Bronchial epithelial cell (primary cell): ENCODE measurements around the gene RNGTT. TPM values are rescaled to one million over a fixed set of nuclear protein-coding genes. Genes with fewer than 3 reads are reported as not detected.

Experiments used
- DNase-seq: peaks from one replicate; pipeline ENCODE4 v3.0.0-alpha.2; 2010; ENCODE audit warnings: low read depth
- FAIRE-seq: peaks from 2 replicates; lab custom pipeline; 2011; peaks lifted over from hg19 to GRCh38; lab: Jason Lieb, UNC
- H3K27me3 ChIP-seq: 2 replicates; pipeline ENCODE4 v1.5.1; 2011; ENCODE audit warnings: low read length; ENCODE audit not compliant: control insufficient read depth, insufficient read depth
- H3K36me3 ChIP-seq: 2 replicates; pipeline ENCODE4 v1.5.1; 2011; ENCODE audit warnings: low read length; ENCODE audit not compliant: control insufficient read depth, insufficient read depth
- H3K4me3 ChIP-seq: 2 replicates; pipeline ENCODE4 v1.5.1; 2011; ENCODE audit warnings: mild to moderate bottlenecking, low read depth, low read length, control low read depth
- total RNA-seq: library from RNA; depleted of rRNA; stranded (reverse); fragments of >200 nt; gene quantifications from 2 replicates; pipeline ENCODE4 v1.2.1, GENCODE V29; 2014
- TF ChIP-seq, protein P1 (sequence below): IDR thresholded peaks from 2 replicates; pipeline ENCODE4 v1.5.1; 2011; ENCODE audit warnings: mild to moderate bottlenecking, moderate library complexity, low read length, control low read depth, inconsistent platforms; ENCODE audit not compliant: insufficient read depth, severe bottlenecking

The RNGTT gene
- total RNA-seq, 1 donor from 2014 or later, result 20.8 TPM

DNA sequence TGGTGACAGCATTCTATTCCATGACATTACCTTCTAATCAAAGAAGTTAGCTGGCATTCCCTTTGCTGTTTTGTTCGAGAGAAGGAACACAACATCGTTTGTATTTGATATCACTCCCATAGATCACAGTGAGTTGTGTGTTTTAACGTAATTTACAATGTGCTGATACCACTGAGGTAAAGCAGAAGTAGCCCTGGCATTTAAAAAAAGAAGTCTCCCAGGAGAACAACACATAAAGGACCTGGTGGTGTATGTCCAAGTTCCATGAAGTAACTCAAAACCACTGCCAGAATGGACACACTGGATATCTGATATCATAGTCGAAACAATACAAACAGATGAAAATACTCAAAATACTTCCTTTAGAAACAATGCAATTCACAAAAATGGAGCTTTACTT is 351.7 kb downstream of the RNGTT start:
- H3K27me3 ChIP-seq, result no peaks in the 10 kb centered on the region
- TF ChIP-seq, protein P1, sequence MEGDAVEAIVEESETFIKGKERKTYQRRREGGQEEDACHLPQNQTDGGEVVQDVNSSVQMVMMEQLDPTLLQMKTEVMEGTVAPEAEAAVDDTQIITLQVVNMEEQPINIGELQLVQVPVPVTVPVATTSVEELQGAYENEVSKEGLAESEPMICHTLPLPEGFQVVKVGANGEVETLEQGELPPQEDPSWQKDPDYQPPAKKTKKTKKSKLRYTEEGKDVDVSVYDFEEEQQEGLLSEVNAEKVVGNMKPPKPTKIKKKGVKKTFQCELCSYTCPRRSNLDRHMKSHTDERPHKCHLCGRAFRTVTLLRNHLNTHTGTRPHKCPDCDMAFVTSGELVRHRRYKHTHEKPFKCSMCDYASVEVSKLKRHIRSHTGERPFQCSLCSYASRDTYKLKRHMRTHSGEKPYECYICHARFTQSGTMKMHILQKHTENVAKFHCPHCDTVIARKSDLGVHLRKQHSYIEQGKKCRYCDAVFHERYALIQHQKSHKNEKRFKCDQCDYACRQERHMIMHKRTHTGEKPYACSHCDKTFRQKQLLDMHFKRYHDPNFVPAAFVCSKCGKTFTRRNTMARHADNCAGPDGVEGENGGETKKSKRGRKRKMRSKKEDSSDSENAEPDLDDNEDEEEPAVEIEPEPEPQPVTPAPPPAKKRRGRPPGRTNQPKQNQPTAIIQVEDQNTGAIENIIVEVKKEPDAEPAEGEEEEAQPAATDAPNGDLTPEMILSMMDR, result no peak
- FAIRE-seq (no peak), DNase-seq (no peak)
- no peaks in the 10 kb centered on the region for H3K36me3 ChIP-seq
- H3K4me3 ChIP-seq, result no peak overlapping the region

- Histone ChIP-seq H3K4me3 (no peak overlapping the region), H3K27me3 (no peaks in the 10 kb centered on the region), H3K36me3 (no peaks in the 10 kb centered on the region)
- TF ChIP-seq, protein P1, result no peak
- FAIRE-seq (no peak), DNase-seq (no peak)
Measured at GRCh38 chr6:88609983-88610382, 353.4 kb downstream of the RNGTT start.

DNA sequence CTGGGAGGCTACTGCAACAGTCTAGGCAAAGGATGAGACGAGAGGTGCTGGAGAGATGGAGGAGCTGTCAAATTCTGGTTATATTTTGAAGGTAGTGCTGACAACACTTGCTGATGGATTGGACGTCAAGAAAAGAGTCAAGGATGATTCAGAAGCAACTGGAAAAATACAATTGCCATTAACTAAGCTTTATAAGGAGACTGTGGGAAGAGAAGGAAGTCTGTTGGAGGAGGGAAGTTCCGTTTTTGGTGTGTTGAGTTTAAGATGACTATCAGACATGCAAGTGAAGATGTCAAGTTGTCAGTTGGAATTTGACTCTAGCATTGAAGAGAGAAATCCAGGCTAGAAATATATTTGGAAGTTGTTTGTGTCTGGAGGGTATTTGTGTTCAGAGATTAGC is 358.1 kb downstream of the RNGTT start:
- DNase-seq (no peak), FAIRE-seq (no peak)
- no peaks in the 10 kb centered on the region for H3K27me3 ChIP-seq
- H3K4me3 ChIP-seq, result no peak overlapping the region
- H3K36me3 ChIP-seq, result no peaks in the 10 kb centered on the region
- TF ChIP-seq, protein P1, result no peak

DNA sequence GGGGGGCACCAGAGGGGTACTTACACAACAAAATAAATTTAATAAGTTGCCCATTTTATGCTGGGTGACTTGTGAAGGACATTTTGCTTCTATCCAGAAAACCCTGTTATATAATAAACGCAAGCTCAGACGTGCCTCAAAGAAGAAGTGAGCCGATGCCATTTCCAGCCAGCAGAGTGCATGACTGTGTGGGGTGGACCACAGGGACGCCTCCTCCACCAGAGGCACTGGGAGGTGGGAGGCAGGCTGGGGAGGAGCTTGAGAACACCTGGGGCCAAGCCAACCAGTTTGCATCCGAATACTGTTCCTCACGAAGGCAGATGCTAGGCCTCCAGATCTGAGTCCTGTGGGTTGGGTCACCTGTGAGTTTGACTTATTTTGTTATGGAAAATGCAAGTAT is 363.8 kb downstream of the RNGTT start:
- FAIRE-seq (no peak), DNase-seq (no peak)
- no peaks in the 10 kb centered on the region for H3K27me3 ChIP-seq
- H3K36me3 ChIP-seq, result no peaks in the 10 kb centered on the region
- H3K4me3 ChIP-seq, result no peak overlapping the region
- TF ChIP-seq, protein P1, result no peak

DNA sequence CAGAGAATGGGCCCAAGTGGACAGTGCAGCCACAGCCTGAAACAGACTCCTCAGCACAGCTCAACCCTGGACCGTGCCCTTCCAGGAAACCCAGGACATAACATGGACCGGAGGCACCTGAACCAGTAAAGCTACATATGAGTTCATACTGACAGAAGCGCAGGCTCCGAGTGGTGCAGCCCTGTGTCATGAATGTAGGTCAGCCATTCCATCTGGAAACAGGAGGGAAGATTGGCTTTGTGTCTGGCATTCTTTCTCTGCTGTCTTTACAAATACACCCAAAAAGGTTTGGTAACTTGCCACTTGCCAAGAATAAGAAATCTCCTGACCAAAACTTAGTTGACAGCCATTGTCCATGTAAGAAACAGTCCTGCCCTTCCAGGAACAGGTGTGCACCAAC is 366.6 kb downstream of the RNGTT start:
- Histone ChIP-seq H3K36me3 (no peaks in the 10 kb centered on the region), H3K27me3 (no peaks in the 10 kb centered on the region), H3K4me3 (no peak overlapping the region)
- TF ChIP-seq, protein P1, result no peak
- DNase-seq, result no peak
- no peak for FAIRE-seq

DNA sequence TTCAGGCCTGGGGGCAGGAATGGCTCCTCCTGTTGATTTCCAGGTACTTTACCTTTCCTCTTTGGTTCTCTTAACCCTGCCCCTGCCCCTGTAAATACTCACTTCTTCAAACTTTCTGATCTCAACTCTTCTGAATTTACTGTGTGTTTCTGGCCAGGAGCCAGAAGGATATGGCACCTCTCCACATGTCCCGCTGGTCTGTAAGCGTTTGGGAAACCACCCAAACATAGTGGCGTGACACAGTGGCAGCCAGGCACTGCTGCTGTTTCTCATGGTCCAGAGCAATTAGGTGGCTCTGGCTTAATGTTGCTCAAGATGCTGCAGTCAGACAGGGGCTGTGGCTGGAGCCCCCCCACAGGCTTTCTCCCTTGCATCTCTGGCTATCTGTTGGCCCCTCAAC is 374.5 kb downstream of the RNGTT start:
- FAIRE-seq, result no peak
- no peak for DNase-seq
- Histone ChIP-seq H3K27me3 (no peaks in the 10 kb centered on the region), H3K4me3 (no peak overlapping the region), H3K36me3 (no peaks in the 10 kb centered on the region)
- TF ChIP-seq, protein P1, result no peak
